GM12865 (cell line): Measurements from ENCODE around the gene WASF1.
A peak's percentile ranks its signal among the peaks of the same experiment; 100 is the strongest.

Experiments used
- DNase-seq: peaks from one replicate; pipeline ENCODE4 v3.0.0; 2010; ENCODE audit warnings: low read depth
- H3K4me3 ChIP-seq: 2 replicates; pipeline ENCODE4 v1.5.1; 2011; ENCODE audit warnings: mild to moderate bottlenecking, low read depth, low read length, control low read depth
- TF ChIP-seq, protein P1 (sequence below): IDR thresholded peaks from 2 replicates; pipeline ENCODE4 v1.5.1; 2011; ENCODE audit warnings: low read length, control low read depth, low read depth, inconsistent platforms; ENCODE audit not compliant: insufficient read depth; ENCODE audit errors: missing control alignments

The WASF1 gene

GRCh38 chr6:110179406-110180227, at the start of gene WASF1:
WASF1 (minus strand) TSS chr6:110179670; CDS start chr6:110127601, 52,069 bp downstream.
- peak; percentile 96 for DNase-seq
- TF ChIP-seq, protein P1, sequence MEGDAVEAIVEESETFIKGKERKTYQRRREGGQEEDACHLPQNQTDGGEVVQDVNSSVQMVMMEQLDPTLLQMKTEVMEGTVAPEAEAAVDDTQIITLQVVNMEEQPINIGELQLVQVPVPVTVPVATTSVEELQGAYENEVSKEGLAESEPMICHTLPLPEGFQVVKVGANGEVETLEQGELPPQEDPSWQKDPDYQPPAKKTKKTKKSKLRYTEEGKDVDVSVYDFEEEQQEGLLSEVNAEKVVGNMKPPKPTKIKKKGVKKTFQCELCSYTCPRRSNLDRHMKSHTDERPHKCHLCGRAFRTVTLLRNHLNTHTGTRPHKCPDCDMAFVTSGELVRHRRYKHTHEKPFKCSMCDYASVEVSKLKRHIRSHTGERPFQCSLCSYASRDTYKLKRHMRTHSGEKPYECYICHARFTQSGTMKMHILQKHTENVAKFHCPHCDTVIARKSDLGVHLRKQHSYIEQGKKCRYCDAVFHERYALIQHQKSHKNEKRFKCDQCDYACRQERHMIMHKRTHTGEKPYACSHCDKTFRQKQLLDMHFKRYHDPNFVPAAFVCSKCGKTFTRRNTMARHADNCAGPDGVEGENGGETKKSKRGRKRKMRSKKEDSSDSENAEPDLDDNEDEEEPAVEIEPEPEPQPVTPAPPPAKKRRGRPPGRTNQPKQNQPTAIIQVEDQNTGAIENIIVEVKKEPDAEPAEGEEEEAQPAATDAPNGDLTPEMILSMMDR, result no peak

GRCh38 chr6:110226261-110226660, 46.8 kb upstream of the WASF1 start:
- TF ChIP-seq, protein P1, result no peak
- DNase-seq, result no peak

More at GRCh38 chr6:110179406-110180227, at the start of gene WASF1:
- H3K4me3 ChIP-seq, result peak within 1 kb of the TSS; percentile 77

GRCh38 chr6:110221738-110222137, 42.3 kb upstream of the WASF1 start:
- no peak for DNase-seq
- TF ChIP-seq, protein P1, result no peak
- no peak overlapping the region for H3K4me3 ChIP-seq

More at GRCh38 chr6:110226261-110226660, 46.8 kb upstream of the WASF1 start:
- H3K4me3 ChIP-seq, result no peak overlapping the region

- DNase-seq, result no peak
- no peak overlapping the region for H3K4me3 ChIP-seq
- TF ChIP-seq, protein P1, result no peak
Measured at GRCh38 chr6:110217266-110217665, 37.8 kb upstream of the WASF1 start.

- TF ChIP-seq, protein P1, result no peak
- no peak overlapping the region for H3K4me3 ChIP-seq
- no peak for DNase-seq
Measured at GRCh38 chr6:110216140-110216539, 36.7 kb upstream of the WASF1 start.

DNA sequence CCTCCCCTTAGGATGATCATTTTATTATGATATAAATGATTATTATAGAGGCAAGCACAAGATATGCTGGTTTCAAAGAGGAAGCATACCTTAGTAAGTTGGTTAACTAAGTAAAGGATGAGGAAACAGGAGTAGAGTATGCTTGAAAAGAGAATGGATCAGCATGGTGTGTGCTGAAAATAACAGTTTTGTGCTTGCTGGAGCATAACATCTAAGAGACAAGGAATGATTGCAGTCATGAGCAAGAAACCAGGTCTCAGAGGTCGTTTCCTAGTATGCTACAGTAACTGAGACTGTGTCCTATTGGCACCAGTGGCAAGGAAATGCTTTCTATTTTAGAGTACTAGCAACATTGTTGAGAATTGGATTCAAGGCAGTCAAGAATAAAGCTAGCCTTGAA, 34.9 kb upstream of the WASF1 start:
- H3K4me3 ChIP-seq, result no peak overlapping the region
- TF ChIP-seq, protein P1, result no peak
- DNase-seq, result no peak
